Endodermal cell (in vitro differentiated cells): Measurements from ENCODE around the gene GNS. TPM values are rescaled to one million over a fixed set of nuclear protein-coding genes. Genes with fewer than 3 reads are reported as not detected.
A peak's percentile ranks its signal among the peaks of the same experiment; 100 is the strongest.
"Not testable (repeated sequence)": the region's sequence is repeated elsewhere in the genome, so short reads cannot be mapped to it uniquely, and the experiment has no call there.

Experiments
- DNase-seq: peaks from one replicate; pipeline ENCODE4 v3.0.0-alpha.2; 2017
- H3K27ac ChIP-seq: 2 replicates; pipeline ENCODE4 v1.5.1; 2013; ENCODE audit warnings: mild to moderate bottlenecking, low read depth, low read length, moderate library complexity
- H3K27me3 ChIP-seq: 2 replicates; pipeline ENCODE4 v1.6.1; 2013; ENCODE audit warnings: mild to moderate bottlenecking, low read length, moderate library complexity; ENCODE audit not compliant: insufficient read depth, control insufficient read depth, poor library complexity, severe bottlenecking
- H3K36me3 ChIP-seq: 2 replicates; pipeline ENCODE4 v1.7.0; 2013; ENCODE audit warnings: mild to moderate bottlenecking, low read length, moderate library complexity; ENCODE audit not compliant: control insufficient read depth, insufficient read depth
- H3K4me1 ChIP-seq: one replicate; pipeline ENCODE4 v1.7.0; 2013; ENCODE audit warnings: low read length; ENCODE audit not compliant: control insufficient read depth, insufficient read depth
- H3K4me3 ChIP-seq: 2 replicates; pipeline ENCODE4 v1.5.1; 2013; ENCODE audit warnings: mild to moderate bottlenecking, low read length, moderate library complexity
- H3K9ac ChIP-seq: 2 replicates; pipeline ENCODE4 v1.6.1; 2013; ENCODE audit warnings: mild to moderate bottlenecking, low read length, moderate library complexity; ENCODE audit not compliant: poor library complexity, severe bottlenecking; ENCODE audit errors: extremely low read depth
- H3K9me3 ChIP-seq: 2 replicates; pipeline ENCODE4 v1.6.1; 2013; ENCODE audit warnings: mild to moderate bottlenecking, low read length, moderate library complexity; ENCODE audit not compliant: control insufficient read depth
- H3K27ac Mint-ChIP-seq: 2 replicates; pipeline ENCODE4 v1.8.0; 2020; ENCODE audit warnings: mixed read lengths
- H3K27me3 Mint-ChIP-seq: 2 replicates; pipeline ENCODE4 v1.8.0; 2021; ENCODE audit warnings: mild to moderate bottlenecking, mixed read lengths; ENCODE audit not compliant: insufficient read depth
- H3K36me3 Mint-ChIP-seq: 2 replicates; pipeline ENCODE4 v1.8.0; 2020; ENCODE audit warnings: low read depth, mixed read lengths
- H3K4me1 Mint-ChIP-seq: 2 replicates; pipeline ENCODE4 v1.8.0; 2020; ENCODE audit warnings: mixed read lengths
- H3K4me3 Mint-ChIP-seq: 2 replicates; pipeline ENCODE4 v1.8.0; 2020; ENCODE audit warnings: mild to moderate bottlenecking, moderate library complexity, mixed read lengths
- H3K9me3 Mint-ChIP-seq: 2 replicates; pipeline ENCODE4 v1.8.0; 2020; ENCODE audit warnings: mild to moderate bottlenecking, mixed read lengths
- CTCF ChIP-seq: fragments of 200-600 bp; sonication (generic); conservative IDR thresholded peaks from 2 replicates; pipeline ENCODE4 v1.5.0; 2021; ENCODE audit warnings: antibody characterized with exemption, mild to moderate bottlenecking
- WGBS, 2 experiments: methylation state at CpG; one replicate each; pipeline versions ENCODE4 v1.1.5 to v1.1.7; 2013; ENCODE audit warnings: missing lambda C conversion rate in 2 of 2, mixed read lengths in 1 of 2; ENCODE audit not compliant: insufficient coverage in 1 of 2, insufficient read length in 1 of 2; 5-methylcytosine and 5-hydroxymethylcytosine counted together
- total RNA-seq, 2 donors: library from RNA; stranded (reverse); fragmentation: NEBNext Ultra II Directional in 1 of 2; extraction: Animal tissue kit (Norgen Biotek cat#: 25700) in 1 of 2; gene quantifications; 2 replicates in 1 of 2; 3 replicates in 1 of 2; pipeline ENCODE4 v1.2.1, GENCODE V29; 2021

Gene GNS
- total RNA-seq, 2 donors from 2014 or later = 46.4 to 48.1 TPM

GRCh38 chr12:64806593-64807460 is 47.6 kb upstream of the GNS start:
- Histone ChIP-seq H3K4me3 (no peak overlapping the region), H3K9ac (no peak overlapping the region), H3K36me3 (no peaks in the 10 kb centered on the region), H3K9me3 (no peaks in the 10 kb centered on the region), H3K4me1 (no peaks in the 10 kb centered on the region), H3K27me3 (no peaks in the 10 kb centered on the region), H3K27ac (no peak overlapping the region)
- Mint-ChIP-seq H3K9me3 (no peaks in the 10 kb centered on the region), H3K36me3 (no peaks in the 10 kb centered on the region), H3K4me1 (no peaks in the 10 kb centered on the region), H3K27me3 (peaks cover 7% of the 10 kb centered on the region), H3K4me3 (no peak overlapping the region), H3K27ac (no peak overlapping the region)
- TF ChIP-seq CTCF = no peak
- DNase-seq = no peak
- WGBS, 2 experiments = 90 to 95% methylated on average over 6 to 7 of the region's 7 CpGs

- Histone ChIP-seq H3K9me3 (no peaks in the 10 kb centered on the region), H3K27ac (no peak overlapping the region), H3K27me3 (no peaks in the 10 kb centered on the region), H3K4me3 (no peak overlapping the region), H3K36me3 (no peaks in the 10 kb centered on the region), H3K4me1 (no peaks in the 10 kb centered on the region), H3K9ac (no peak overlapping the region)
- H3K36me3 Mint-ChIP-seq = no peaks in the 10 kb centered on the region
- H3K9me3 Mint-ChIP-seq = no peaks in the 10 kb centered on the region
- no peak for TF ChIP-seq CTCF
- no peak overlapping the region for H3K4me3 Mint-ChIP-seq
- no peak overlapping the region for H3K27ac Mint-ChIP-seq
- no peak for DNase-seq
- no peaks in the 10 kb centered on the region for H3K4me1 Mint-ChIP-seq
- peaks cover 7% of the 10 kb centered on the region for H3K27me3 Mint-ChIP-seq
- 91 to 93% methylated on average over 2 of the region's 2 CpGs for WGBS, 2 experiments
Observed at GRCh38 chr12:64806173-64806572, 47.0 kb upstream of the GNS start.

- H3K4me3 ChIP-seq, H3K9ac ChIP-seq, H3K4me3 Mint-ChIP-seq, H3K36me3 ChIP-seq, H3K27ac ChIP-seq, H3K36me3 Mint-ChIP-seq, H3K4me1 ChIP-seq, H3K27ac Mint-ChIP-seq, H3K27me3 Mint-ChIP-seq, H3K9me3 ChIP-seq, H3K4me1 Mint-ChIP-seq, H3K9me3 Mint-ChIP-seq, H3K27me3 ChIP-seq: not testable (repeated sequence)
- 29 to 50% methylated on average over 3 to 8 of the region's 8 CpGs for WGBS, 2 experiments
- peak; percentile 95 for DNase-seq
- peak; percentile 93 for TF ChIP-seq CTCF
Observed at GRCh38 chr12:64802180-64802775, 43.1 kb upstream of the GNS start.
